DOHH2 (cell line): Measurements from ENCODE around the gene NNT.

Source experiments
- EZH2phosphoT487 ChIP-seq: fragments of 200-600 bp; sonication (generic); IDR thresholded peaks from 2 replicates; pipeline ENCODE4 v1.6.1; 2017; ENCODE audit warnings: borderline replicate concordance, mild to moderate bottlenecking, antibody characterized with exemption, low read length, moderate library complexity, mixed read lengths
- TF ChIP-seq, protein P1 (sequence below): fragments of 200-600 bp; sonication (generic); IDR thresholded peaks from one replicate; pipeline ENCODE4 v1.5.1; 2014; ENCODE audit warnings: antibody characterized with exemption, mild to moderate bottlenecking, low read depth, low read length; ENCODE audit not compliant: poor library complexity, severe bottlenecking

DNA sequence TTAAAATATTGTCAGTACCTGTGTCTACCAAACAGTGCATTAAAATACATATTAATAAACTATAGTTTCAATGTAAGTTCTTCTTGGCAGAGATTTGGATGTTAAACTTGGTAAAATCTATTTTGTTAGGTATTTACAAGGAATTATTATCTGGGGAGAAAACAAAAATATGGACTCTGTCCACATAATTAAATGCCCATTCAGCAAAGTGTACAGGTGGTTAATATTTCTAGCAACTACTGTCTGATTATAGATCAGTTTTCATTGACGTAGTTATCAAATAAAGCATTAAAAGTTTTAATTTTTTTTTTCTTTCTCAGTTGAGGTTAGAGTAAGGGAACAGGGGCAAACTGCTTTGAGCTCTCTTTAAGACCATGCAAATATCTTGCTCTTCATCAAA is 88.9 kb downstream of the NNT start:
- TF ChIP-seq, protein P1, sequence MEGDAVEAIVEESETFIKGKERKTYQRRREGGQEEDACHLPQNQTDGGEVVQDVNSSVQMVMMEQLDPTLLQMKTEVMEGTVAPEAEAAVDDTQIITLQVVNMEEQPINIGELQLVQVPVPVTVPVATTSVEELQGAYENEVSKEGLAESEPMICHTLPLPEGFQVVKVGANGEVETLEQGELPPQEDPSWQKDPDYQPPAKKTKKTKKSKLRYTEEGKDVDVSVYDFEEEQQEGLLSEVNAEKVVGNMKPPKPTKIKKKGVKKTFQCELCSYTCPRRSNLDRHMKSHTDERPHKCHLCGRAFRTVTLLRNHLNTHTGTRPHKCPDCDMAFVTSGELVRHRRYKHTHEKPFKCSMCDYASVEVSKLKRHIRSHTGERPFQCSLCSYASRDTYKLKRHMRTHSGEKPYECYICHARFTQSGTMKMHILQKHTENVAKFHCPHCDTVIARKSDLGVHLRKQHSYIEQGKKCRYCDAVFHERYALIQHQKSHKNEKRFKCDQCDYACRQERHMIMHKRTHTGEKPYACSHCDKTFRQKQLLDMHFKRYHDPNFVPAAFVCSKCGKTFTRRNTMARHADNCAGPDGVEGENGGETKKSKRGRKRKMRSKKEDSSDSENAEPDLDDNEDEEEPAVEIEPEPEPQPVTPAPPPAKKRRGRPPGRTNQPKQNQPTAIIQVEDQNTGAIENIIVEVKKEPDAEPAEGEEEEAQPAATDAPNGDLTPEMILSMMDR, result no peak
- TF ChIP-seq EZH2phosphoT487, result no peak
